H1 (cell line): ENCODE measurements around the gene GCNT1. TPM values are rescaled to one million over a fixed set of nuclear protein-coding genes. Genes with fewer than 3 reads are reported as not detected.

Experiments used
- CTCF ChIA-PET: fragments of 300-600 bp; sonication (Branson Sonifier 250); formaldehyde crosslinking; loops from one replicate; lab custom pipeline; 2021; ENCODE audit not compliant: partially characterized antibody; lab: Charles Lee
- POLR2A ChIA-PET: fragments of 300-600 bp; sonication (Branson Sonifier 250); formaldehyde crosslinking; loops from one replicate; lab custom pipeline; 2021; ENCODE audit warnings: inconsistent platforms; ENCODE audit not compliant: partially characterized antibody; lab: Charles Lee
- DNase-seq, 2 experiments: peaks; one replicate each; pipeline versions ENCODE4 v3.0.0 to v3.0.0-alpha.2; 2010 to 2022; ENCODE audit warnings: low spot score in 2 of 2, low read depth in 1 of 2, mixed read lengths in 1 of 2
- FAIRE-seq: peaks from 2 replicates; lab custom pipeline; 2011; peaks lifted over from hg19 to GRCh38; lab: Jason Lieb, UNC
- H2AFZ ChIP-seq: 2 replicates; pipeline ENCODE4 v1.8.1; 2012; ENCODE audit warnings: low read length, inconsistent platforms
- H2AK5ac ChIP-seq: 2 replicates; pipeline ENCODE4 v1.6.1; 2013; ENCODE audit warnings: low read depth, low read length
- H2BK120ac ChIP-seq: replicated peaks from 2 replicates; pipeline ENCODE3; 2013; ENCODE audit warnings: low read depth, low read length, inconsistent platforms
- H2BK12ac ChIP-seq: 2 replicates; pipeline ENCODE4 v1.6.1; 2013; ENCODE audit warnings: low read depth, low read length
- H2BK15ac ChIP-seq: 2 replicates; pipeline ENCODE4 v1.6.1; 2013; ENCODE audit warnings: low read length
- H2BK20ac ChIP-seq: 2 replicates; pipeline ENCODE4 v1.6.1; 2013; ENCODE audit warnings: low read length
- H2BK5ac ChIP-seq: 2 replicates; pipeline ENCODE4 v1.6.1; 2013; ENCODE audit warnings: low read depth, low read length
- H3K14ac ChIP-seq: 2 replicates; pipeline ENCODE4 v1.6.1; 2013; ENCODE audit warnings: inconsistent platforms; ENCODE audit not compliant: insufficient read length
- H3K18ac ChIP-seq: 2 replicates; pipeline ENCODE4 v1.6.1; 2013; ENCODE audit warnings: low read length; ENCODE audit errors: extremely low read depth
- H3K23ac ChIP-seq: 2 replicates; pipeline ENCODE4 v1.6.1; 2013; ENCODE audit warnings: inconsistent platforms; ENCODE audit not compliant: insufficient read length
- H3K23me2 ChIP-seq: 2 replicates; pipeline ENCODE4 v1.6.1; 2013; ENCODE audit warnings: low read depth, low read length
- H3K27ac ChIP-seq: 2 replicates; pipeline ENCODE4 v1.6.1; 2011; ENCODE audit warnings: low read depth, low read length, inconsistent platforms
- H3K27me3 ChIP-seq, 4 experiments: replicated peaks in 1 of 4; 1 replicate in 1 of 4; 2 replicates in 3 of 4; pipeline versions ENCODE4 v1.6.1 to v1.8.1; 2011 to 2013; ENCODE audit warnings: low read length in 3 of 4, mild to moderate bottlenecking in 3 of 4, inconsistent platforms in 2 of 4, mixed read lengths in 2 of 4, moderate library complexity in 1 of 4; ENCODE audit not compliant: control insufficient read depth in 3 of 4, insufficient read depth in 3 of 4; ENCODE audit errors: extremely low read depth in 1 of 4
- H3K36me3 ChIP-seq, 4 experiments: 2 replicates each; pipeline versions ENCODE4 v1.6.1 to v1.8.1; 2011 to 2013; ENCODE audit warnings: mild to moderate bottlenecking in 4 of 4, low read length in 3 of 4, moderate library complexity in 2 of 4, control low read depth in 1 of 4, inconsistent platforms in 1 of 4; ENCODE audit not compliant: insufficient read depth in 4 of 4, control insufficient read depth in 2 of 4
- H3K4ac ChIP-seq: replicated peaks from 2 replicates; pipeline ENCODE3; 2013; ENCODE audit warnings: low read length, low read depth, mixed read lengths, inconsistent platforms; ENCODE audit not compliant: insufficient read length
- H3K4me1 ChIP-seq, 4 experiments: replicated peaks in 1 of 4; 1 replicate in 1 of 4; 2 replicates in 3 of 4; pipeline versions ENCODE4 v1.6.1 to v1.8.1; 2011 to 2013; ENCODE audit warnings: low read length in 3 of 4, inconsistent platforms in 2 of 4, mixed read lengths in 1 of 4; ENCODE audit not compliant: insufficient read depth in 4 of 4, control insufficient read depth in 3 of 4
- H3K4me2 ChIP-seq, 2 experiments: 2 replicates each; pipeline versions ENCODE4 v1.6.1 to v1.8.1; 2011 to 2013; ENCODE audit warnings: low read depth in 2 of 2, low read length in 2 of 2, control low read depth in 1 of 2, inconsistent platforms in 1 of 2, mild to moderate bottlenecking in 1 of 2; ENCODE audit not compliant: insufficient read depth in 1 of 2
- H3K4me3 ChIP-seq, 4 experiments: fragments of 200-600, 300-600 bp in 1 of 4; sonication (generic), shearing (Covaris generic), sonication (Bioruptor Twin) in 1 of 4; 2 replicates each; pipeline versions ENCODE4 v1.5.1 to v1.8.1; 2011 to 2016; ENCODE audit warnings: low read length in 4 of 4, low read depth in 3 of 4, control low read depth in 2 of 4, inconsistent platforms in 2 of 4, mild to moderate bottlenecking in 2 of 4, mixed read lengths in 1 of 4, moderate library complexity in 1 of 4; ENCODE audit not compliant: insufficient read depth in 2 of 4; ENCODE audit errors: extremely low read depth in 1 of 4
- H3K56ac ChIP-seq: replicated peaks from 2 replicates; pipeline ENCODE3; 2013; ENCODE audit warnings: low read depth, mild to moderate bottlenecking, mixed read lengths, low read length, inconsistent platforms; ENCODE audit not compliant: insufficient read length
- H3K79me1 ChIP-seq: 2 replicates; pipeline ENCODE4 v1.6.1; 2013; ENCODE audit warnings: low read depth, low read length, control low read depth
- H3K79me2 ChIP-seq, 2 experiments: 2 replicates each; pipeline versions ENCODE4 v1.6.1 to v1.8.1; 2012 to 2013; ENCODE audit warnings: low read length in 2 of 2, mild to moderate bottlenecking in 2 of 2, inconsistent platforms in 1 of 2; ENCODE audit not compliant: insufficient read depth in 2 of 2, control insufficient read depth in 1 of 2
- H3K9ac ChIP-seq, 4 experiments: replicated peaks in 1 of 4; 1 replicate in 1 of 4; 2 replicates in 3 of 4; pipeline versions ENCODE4 v1.6.1 to v1.8.1; 2011 to 2013; ENCODE audit warnings: low read depth in 3 of 4, low read length in 3 of 4, control low read depth in 2 of 4, mild to moderate bottlenecking in 2 of 4, moderate library complexity in 2 of 4, inconsistent platforms in 1 of 4; ENCODE audit errors: extremely low read depth in 1 of 4
- H3K9me3 ChIP-seq, 2 experiments: 2 replicates each; pipeline versions ENCODE4 v1.6.1 to v1.8.1; 2012 to 2013; ENCODE audit warnings: mild to moderate bottlenecking in 2 of 2, moderate library complexity in 2 of 2, control low read depth in 1 of 2, inconsistent platforms in 1 of 2, low read depth in 1 of 2, low read length in 1 of 2, mixed read lengths in 1 of 2; ENCODE audit not compliant: insufficient read depth in 2 of 2
- H4K20me1 ChIP-seq, 2 experiments: replicated peaks in 1 of 2; 2 replicates each; pipeline versions ENCODE3 to v1.8.1; 2011 to 2013; ENCODE audit warnings: inconsistent platforms in 2 of 2, low read length in 2 of 2, mild to moderate bottlenecking in 1 of 2; ENCODE audit not compliant: insufficient read depth in 2 of 2, control insufficient read depth in 1 of 2
- H4K5ac ChIP-seq: 2 replicates; pipeline ENCODE4 v1.6.1; 2013; ENCODE audit warnings: low read length, low read depth, mixed read lengths, inconsistent platforms; ENCODE audit not compliant: insufficient read length
- H4K8ac ChIP-seq: 2 replicates; pipeline ENCODE4 v1.8.0; 2013; ENCODE audit warnings: mild to moderate bottlenecking, moderate library complexity, low read length, inconsistent platforms; ENCODE audit not compliant: insufficient read depth; ENCODE audit errors: extremely low read depth
- H4K91ac ChIP-seq: replicated peaks from 2 replicates; pipeline ENCODE3; 2013; ENCODE audit warnings: low read length, mixed read lengths, inconsistent platforms; ENCODE audit not compliant: insufficient read length
- EZH2 ChIP-seq: fragments of 200-600 bp; sonication (generic); IDR thresholded peaks from 2 replicates; pipeline ENCODE4 v1.7.1; 2012; ENCODE audit warnings: low read depth, mild to moderate bottlenecking, moderate library complexity, low read length, inconsistent platforms; ENCODE audit not compliant: severe bottlenecking
- GABPA ChIP-seq: IDR thresholded peaks from 2 replicates; pipeline ENCODE4 v1.6.1; 2011; ENCODE audit warnings: mild to moderate bottlenecking, low read length, moderate library complexity, borderline replicate concordance; ENCODE audit not compliant: insufficient read depth
- HDAC6 ChIP-seq: IDR thresholded peaks from one replicate; pipeline ENCODE4 v1.7.1; 2012; ENCODE audit warnings: low read depth, mild to moderate bottlenecking, inconsistent platforms, low read length, moderate library complexity
- KDM5A ChIP-seq: fragments of 200-600 bp; IDR thresholded peaks from 2 replicates; pipeline ENCODE4 v1.7.1; 2012; ENCODE audit warnings: mild to moderate bottlenecking, low read length, inconsistent platforms, mixed read lengths
- NRF1 ChIP-seq: IDR thresholded peaks from 2 replicates; pipeline ENCODE4 v1.6.1; 2011; ENCODE audit warnings: mild to moderate bottlenecking, low read depth, low read length, improper control_type of control experiment
- PHF8 ChIP-seq: fragments of 200-600 bp; sonication (generic); conservative IDR thresholded peaks from 2 replicates; pipeline ENCODE4 v1.7.1; 2012; ENCODE audit warnings: low read depth, mild to moderate bottlenecking, inconsistent platforms, low read length, moderate library complexity
- RBBP5 ChIP-seq: IDR thresholded peaks from 2 replicates; pipeline ENCODE4 v1.7.1; 2012; ENCODE audit warnings: low read depth, mild to moderate bottlenecking, inconsistent platforms, low read length, moderate library complexity, borderline replicate concordance
- SIN3A ChIP-seq, 2 experiments: IDR thresholded peaks in 1 of 2; conservative IDR thresholded peaks in 1 of 2; 2 replicates each; pipeline ENCODE4 v1.6.1; 2011 to 2012; ENCODE audit warnings: low read length in 2 of 2, improper control_type of control experiment in 1 of 2, low read depth in 1 of 2, mild to moderate bottlenecking in 1 of 2
- SUZ12 ChIP-seq: fragments of 200-600 bp; sonication (generic); IDR thresholded peaks from 2 replicates; pipeline ENCODE4 v1.6.1; 2012; ENCODE audit warnings: mild to moderate bottlenecking, inconsistent platforms, low read length, moderate library complexity, mixed read lengths
- TAF1 ChIP-seq: IDR thresholded peaks from 2 replicates; pipeline ENCODE4 v1.6.1; 2011; ENCODE audit warnings: mild to moderate bottlenecking, low read depth, low read length
- TBP ChIP-seq: IDR thresholded peaks from 2 replicates; pipeline ENCODE4 v1.6.1; 2011; ENCODE audit warnings: low read depth, low read length, improper control_type of control experiment
- polyA plus RNA-seq, 7 experiments: library from polyadenylated mRNA; depleted of rRNA in 3 of 7; stranded (reverse) in 5 of 7; unstranded in 2 of 7; fragments of >200 nt in 5 of 7; fragments of 200-250 nt in 2 of 7; gene quantifications; 1 replicate in 5 of 7; 2 replicates in 1 of 7; 4 replicates in 1 of 7; pipeline versions ENCODE4 v1.2.1 to v1.2.3, GENCODE V29; 2011 to 2013; ENCODE audit warnings: missing spikeins in 2 of 7, mixed read lengths in 2 of 7
- total RNA-seq: library from RNA; stranded (reverse); fragmentation: NEBNext Ultra II Directional; extraction: Animal tissue kit (Norgen Biotek cat#: 25700); gene quantifications from 2 replicates; pipeline ENCODE4 v1.2.1, GENCODE V29; 2021
- TF ChIP-seq, protein P1 (sequence below): IDR thresholded peaks from 2 replicates; pipeline ENCODE4 v1.6.1; 2012; ENCODE audit warnings: inconsistent platforms
- TF ChIP-seq, protein P2 (sequence below): IDR thresholded peaks from 2 replicates; pipeline ENCODE4 v1.6.1; 2011; ENCODE audit warnings: low read length, improper control_type of control experiment

The GCNT1 gene
- total and polyA plus RNA-seq, 2 of the 8 experiments (the other 6 are each of a cell fraction or from before 2014, with no cell fraction given): 13.0 to 16.5 TPM

- Histone ChIP-seq H3K56ac (no peak overlapping the region), H2AFZ (no peak overlapping the region), H3K9me3 (peaks cover 0 to 4% of the 10 kb centered on the region in 2 experiments; a peak in 2 of 4 replicates), H3K79me2 (no peaks in the 10 kb centered on the region), H2AK5ac (no peak overlapping the region), H3K27ac (no peak overlapping the region), H3K36me3 (no peaks in the 10 kb centered on the region), H3K27me3 (peaks cover 0 to 4% (median 0%) of the 10 kb centered on the region in 4 experiments; a peak in 1 of 7 replicates), H3K4me1 (peaks cover 0 to 6% (median 0%) of the 10 kb centered on the region in 4 experiments; a peak in 2 of 7 replicates), H3K4ac (no peak overlapping the region), H2BK15ac (no peak overlapping the region), H2BK20ac (no peak overlapping the region), H4K20me1 (no peaks in the 10 kb centered on the region), H3K14ac (no peak overlapping the region), H3K23ac (no peak overlapping the region), H3K4me2 (no peak overlapping the region), H3K79me1 (no peaks in the 10 kb centered on the region), H2BK12ac (no peak overlapping the region), H3K4me3 (no peak overlapping the region), H3K23me2 (no peaks in the 10 kb centered on the region), H2BK120ac (no peak overlapping the region), H4K8ac (no peak overlapping the region), H3K18ac (no peak overlapping the region), H3K9ac (no peak overlapping the region), H2BK5ac (no peak overlapping the region), H4K91ac (no peak overlapping the region), H4K5ac (no peak overlapping the region)
- ChIA-PET POLR2A (no interaction called here), CTCF (interaction anchor here (0.6 to 1.2 kb wide), 2 partner anchors 19 to 345 kb away, joined by 3 to 4 read pairs; no protein-coding TSS in a partner anchor)
- FAIRE-seq (no peak), DNase-seq (no peak)
- no peak for TF ChIP-seq RBBP5
- no peak for TF ChIP-seq TAF1
- TF ChIP-seq, protein P1, sequence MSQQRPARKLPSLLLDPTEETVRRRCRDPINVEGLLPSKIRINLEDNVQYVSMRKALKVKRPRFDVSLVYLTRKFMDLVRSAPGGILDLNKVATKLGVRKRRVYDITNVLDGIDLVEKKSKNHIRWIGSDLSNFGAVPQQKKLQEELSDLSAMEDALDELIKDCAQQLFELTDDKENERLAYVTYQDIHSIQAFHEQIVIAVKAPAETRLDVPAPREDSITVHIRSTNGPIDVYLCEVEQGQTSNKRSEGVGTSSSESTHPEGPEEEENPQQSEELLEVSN: no peak
- no peak for TF ChIP-seq SUZ12
- TF ChIP-seq SIN3A (conservative IDR thresholded peaks at IDR 0.05 in 1 of 2, IDR thresholded peaks at IDR 0.05 in 1 of 2; ENCODE audit: low read depth in 1 of 2, low read length in 2 of 2): no peak
- no peak for TF ChIP-seq KDM5A
- TF ChIP-seq GABPA: no peak
- TF ChIP-seq TBP: no peak
- TF ChIP-seq, protein P2, sequence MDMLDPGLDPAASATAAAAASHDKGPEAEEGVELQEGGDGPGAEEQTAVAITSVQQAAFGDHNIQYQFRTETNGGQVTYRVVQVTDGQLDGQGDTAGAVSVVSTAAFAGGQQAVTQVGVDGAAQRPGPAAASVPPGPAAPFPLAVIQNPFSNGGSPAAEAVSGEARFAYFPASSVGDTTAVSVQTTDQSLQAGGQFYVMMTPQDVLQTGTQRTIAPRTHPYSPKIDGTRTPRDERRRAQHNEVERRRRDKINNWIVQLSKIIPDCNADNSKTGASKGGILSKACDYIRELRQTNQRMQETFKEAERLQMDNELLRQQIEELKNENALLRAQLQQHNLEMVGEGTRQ: no peak
- no peak for TF ChIP-seq HDAC6
- no peak for TF ChIP-seq NRF1
- no peak for TF ChIP-seq PHF8
- TF ChIP-seq EZH2: no peak
Observed at GRCh38 chr9:76413658-76414057, 45.3 kb upstream of the GCNT1 start.
